ENCODE data around the gene SCAMP5. TPM values are rescaled to one million over a fixed set of nuclear protein-coding genes. Genes with fewer than 3 reads are reported as not detected.

The SCAMP5 gene
- total RNA-seq, 4 donors from 2014 or later = 11.3 to 24.8 (median 15.8) TPM; not detected in 1

- WGBS, 2 donors (ENCODE audit: low coverage in 1 of 2) = 33 to 43% methylated on average over 1 of the region's 1 CpG
Observed at GRCh38 chr15:74992619-74993018, 2.7 kb upstream of the SCAMP5 start.

GRCh38 chr15:74994236-74994635 lies 1.1 kb upstream of the SCAMP5 start:
- WGBS, 2 donors (ENCODE audit: low coverage in 1 of 2) = 87% methylated on average over 2 of the region's 2 CpGs; no CpG with 5 or more reads in 1 of the 2 donors
- H3K27ac ChIP-seq = no peak overlapping the region
- in situ Hi-C loops (cut with MboI; ENCODE audit: low pct_ligation_motif_present in 1 of 4, low pct_unique_long_range_greater_than_20kb in 1 of 4, low sequenced_read_pairs in 3 of 4) (no loop called here), intact Hi-C loops (cut with DNase I; ENCODE audit: low total_unique reads) (no loop called here)
- H3K4me1 ChIP-seq = peaks cover 0 to 13% (median 10%) of the 10 kb centered on the region in 4 donors
- H3K9me3 ChIP-seq = no peaks in the 10 kb centered on the region
- H3K4me3 ChIP-seq = no peak overlapping the region
- TF ChIP-seq EP300 (IDR thresholded peaks at IDR 0.05; ENCODE audit: low read depth) (no peak), POLR2A (IDR thresholded peaks at IDR 0.05) (no peak), CTCF (IDR thresholded peaks at IDR 0.05) (no peak), POLR2AphosphoS5 (IDR thresholded peaks at IDR 0.05) (no peak)
- H3K36me3 ChIP-seq = no peaks in the 10 kb centered on the region
- no peak for DNase-seq
- H3K27me3 ChIP-seq = peaks cover 31% of the 10 kb centered on the region

More at GRCh38 chr15:74992619-74993018, 2.7 kb upstream of the SCAMP5 start:
- in situ Hi-C loops (cut with MboI; ENCODE audit: low pct_ligation_motif_present in 1 of 4, low pct_unique_long_range_greater_than_20kb in 1 of 4, low sequenced_read_pairs in 3 of 4) (no loop called here), intact Hi-C loops (cut with DNase I; ENCODE audit: low total_unique reads) (no loop called here)
- H3K4me3 ChIP-seq = no peak overlapping the region
- H3K36me3 ChIP-seq = no peaks in the 10 kb centered on the region
- TF ChIP-seq EP300 (IDR thresholded peaks at IDR 0.05; ENCODE audit: low read depth) = no peak
- peaks cover 20% of the 10 kb centered on the region for H3K27me3 ChIP-seq
- peaks cover 0 to 11% (median 9%) of the 10 kb centered on the region in 4 donors for H3K4me1 ChIP-seq
- H3K27ac ChIP-seq = no peak overlapping the region
- DNase-seq = no peak
- H3K9me3 ChIP-seq = no peaks in the 10 kb centered on the region

GRCh38 chr15:74994685-74995084 lies 678 bp upstream of the SCAMP5 start:
- in situ Hi-C loops (cut with MboI; ENCODE audit: low pct_ligation_motif_present in 1 of 4, low pct_unique_long_range_greater_than_20kb in 1 of 4, low sequenced_read_pairs in 3 of 4) = no loop called here
- no peaks in the 10 kb centered on the region for H3K36me3 ChIP-seq
- 63 to 71% methylated on average over 4 to 5 of the region's 5 CpGs for WGBS, 2 donors (ENCODE audit: low coverage in 1 of 2)
- H3K27ac ChIP-seq = no peak overlapping the region
- peaks cover 0 to 17% (median 11%) of the 10 kb centered on the region in 4 donors for H3K4me1 ChIP-seq
- H3K27me3 ChIP-seq = peaks cover 31% of the 10 kb centered on the region
- intact Hi-C loops (cut with DNase I; ENCODE audit: low total_unique reads) = no loop called here
- DNase-seq = no peak
- H3K9me3 ChIP-seq = no peaks in the 10 kb centered on the region
- TF ChIP-seq EP300 (IDR thresholded peaks at IDR 0.05; ENCODE audit: low read depth) (no peak), POLR2A (IDR thresholded peaks at IDR 0.05) (no peak), CTCF (IDR thresholded peaks at IDR 0.05) (no peak), POLR2AphosphoS5 (IDR thresholded peaks at IDR 0.05) (no peak)
- H3K4me3 ChIP-seq = peak overlapping the region in 1 of 4 donors; percentile 68

GRCh38 chr15:74995779-74996765 lies 709 bp downstream of the SCAMP5 start:
- H3K9me3 ChIP-seq = no peaks in the 10 kb centered on the region
- in situ Hi-C loops (cut with MboI; ENCODE audit: low pct_ligation_motif_present in 1 of 4, low pct_unique_long_range_greater_than_20kb in 1 of 4, low sequenced_read_pairs in 3 of 4) (no loop called here), intact Hi-C loops (cut with DNase I; ENCODE audit: low total_unique reads) (no loop called here)
- WGBS, 2 donors (ENCODE audit: low coverage in 1 of 2) = 12 to 51% methylated on average over 2 to 28 of the region's 42 CpGs
- H3K4me1 ChIP-seq = peaks cover 0 to 24% (median 14%) of the 10 kb centered on the region in 4 donors
- H3K4me3 ChIP-seq = peak overlapping the region; percentile 50 to 68 (median 60)
- DNase-seq = peak; percentile 45
- peak overlapping the region in 2 of 4 donors; percentile 2 to 34 for H3K27ac ChIP-seq
- peaks cover 31% of the 10 kb centered on the region for H3K27me3 ChIP-seq
- H3K36me3 ChIP-seq = no peaks in the 10 kb centered on the region
- TF ChIP-seq POLR2AphosphoS5 (IDR thresholded peaks at IDR 0.05) (no peak), POLR2A (IDR thresholded peaks at IDR 0.05) (no peak), CTCF (IDR thresholded peaks at IDR 0.05) (no peak), EP300 (IDR thresholded peaks at IDR 0.05; ENCODE audit: low read depth) (no peak)
